ENCODE measurements around the gene RPL10A. TPM values are rescaled to one million over a fixed set of nuclear protein-coding genes. Genes with fewer than 3 reads are reported as not detected.

The RPL10A gene
- total RNA-seq, 4 donors from 2014 or later: 1,714 to 2,467 (median 2,118) TPM

DNA sequence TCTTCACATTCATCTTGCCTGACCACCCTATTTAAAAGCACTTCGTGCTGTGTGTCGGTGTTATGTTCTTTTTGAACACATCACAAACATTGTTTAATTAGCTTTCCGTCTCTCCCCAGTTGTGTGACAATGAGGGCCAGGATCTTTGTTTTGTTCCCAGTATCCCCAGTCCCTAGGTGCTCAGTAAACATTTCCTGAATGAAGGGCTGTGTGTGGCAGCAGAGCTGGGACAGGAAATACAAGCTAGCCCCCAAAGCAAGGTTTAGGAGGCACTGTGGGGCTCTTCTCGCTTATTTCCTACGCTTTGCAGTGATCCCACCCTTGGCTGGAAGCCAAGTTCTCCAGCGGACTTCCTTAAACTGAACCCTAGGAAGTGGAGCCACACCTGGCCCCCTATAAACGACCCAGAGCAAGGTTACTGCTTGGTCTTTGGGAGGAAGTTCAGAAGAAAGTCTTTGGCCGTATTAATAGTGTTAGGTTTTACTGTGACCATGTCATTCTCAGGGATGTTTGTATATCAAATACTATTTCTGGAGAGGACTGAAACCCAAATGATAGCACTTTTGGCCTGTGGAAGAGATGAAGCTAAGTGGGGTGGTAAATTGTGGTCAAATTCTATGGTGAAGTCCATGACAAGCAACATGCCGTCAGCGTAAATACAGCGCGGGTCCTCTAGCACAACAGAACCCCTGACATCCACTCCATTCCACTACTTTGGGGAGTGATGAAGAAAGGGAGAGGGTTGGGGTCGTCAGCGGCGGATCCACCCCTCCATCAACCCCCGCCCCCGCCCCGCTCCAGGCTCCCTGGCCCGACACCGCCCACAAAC is 16.6 kb upstream of the RPL10A start:
- 16 to 17% methylated on average over 18 to 20 of the region's 20 CpGs for WGBS, 2 donors
- no peak overlapping the region for H3K4me3 ChIP-seq (ENCODE audit: low read depth, poor library complexity, severe bottlenecking)
- no peak for TF ChIP-seq CTCF (IDR thresholded peaks at IDR 0.05)
- TF ChIP-seq POLR2A (IDR thresholded peaks at IDR 0.05): no peak
- no peak for DNase-seq (ENCODE audit: low spot score in 2 of 2)
- intact Hi-C loops (cut with DNase I; ENCODE audit: low total_unique reads): loop anchor here (2.0 kb wide), 1 partner anchor 111 kb away; no protein-coding TSS in a partner anchor

GRCh38 chr6:35452183-35453090 is 15.8 kb upstream of the RPL10A start, which contains the start of gene FANCE:
Gene FANCE (plus strand): TSS chr6:35452338. CDS start chr6:35452546, 208 bp downstream.
- WGBS, 2 donors: 1% methylated on average over 37 to 49 of the region's 87 CpGs

DNA sequence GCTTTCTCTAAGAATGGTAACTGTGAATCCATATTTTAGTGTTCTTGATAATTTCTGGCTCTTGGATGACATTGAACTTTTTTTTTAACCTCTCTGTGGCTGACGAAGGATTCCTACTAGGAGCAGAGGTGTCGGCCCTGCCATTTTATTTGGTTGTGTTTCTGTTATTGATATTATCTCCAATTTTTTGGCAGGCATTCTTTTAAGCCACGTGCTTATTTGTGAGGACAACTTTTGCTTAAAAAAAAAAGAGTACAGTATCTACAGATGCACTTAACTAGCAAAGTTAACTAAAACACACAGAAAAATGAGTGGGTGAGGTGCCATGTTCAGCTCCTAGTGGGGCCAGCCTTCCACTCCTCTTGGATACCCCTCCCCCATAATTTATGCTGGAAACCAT is 15.0 kb upstream of the RPL10A start:
- intact Hi-C loops (cut with DNase I; ENCODE audit: low total_unique reads): loop anchor here (2.0 kb wide), 1 partner anchor 112 kb away; no protein-coding TSS in a partner anchor
- no peak for TF ChIP-seq CTCF (IDR thresholded peaks at IDR 0.05)
- no peak for TF ChIP-seq POLR2A (IDR thresholded peaks at IDR 0.05)
- DNase-seq (ENCODE audit: low spot score in 2 of 2): no peak
- H3K4me3 ChIP-seq (ENCODE audit: low read depth, poor library complexity, severe bottlenecking): no peak overlapping the region
- WGBS, 2 donors: 9 to 13% methylated on average over 3 of the region's 3 CpGs

More at GRCh38 chr6:35452183-35453090, 15.8 kb upstream of the RPL10A start, which contains the start of gene FANCE:
- TF ChIP-seq POLR2A (IDR thresholded peaks at IDR 0.05) (no peak), CTCF (IDR thresholded peaks at IDR 0.05) (no peak)
- H3K4me3 ChIP-seq (ENCODE audit: low read depth, poor library complexity, severe bottlenecking): peak within 1 kb of the TSS; percentile 56
- intact Hi-C loops (cut with DNase I; ENCODE audit: low total_unique reads): loop anchor here (2.0 kb wide), 1 partner anchor 112 kb away; no protein-coding TSS in a partner anchor
- DNase-seq (ENCODE audit: low spot score in 2 of 2): peak; percentile 94 to 100

GRCh38 chr6:35454391-35455110 is 13.7 kb upstream of the RPL10A start:
- intact Hi-C loops (cut with DNase I; ENCODE audit: low total_unique reads): no loop called here
- no peak overlapping the region for H3K4me3 ChIP-seq (ENCODE audit: low read depth, poor library complexity, severe bottlenecking)
- no peak for TF ChIP-seq CTCF (IDR thresholded peaks at IDR 0.05)
- no peak for TF ChIP-seq POLR2A (IDR thresholded peaks at IDR 0.05)
- DNase-seq (ENCODE audit: low spot score in 2 of 2): no peak
- WGBS, 2 donors: 51 to 58% methylated on average over 9 of the region's 9 CpGs

- WGBS, 2 donors: 81 to 89% methylated on average over 4 of the region's 4 CpGs
- DNase-seq (ENCODE audit: low spot score in 2 of 2): no peak
- intact Hi-C loops (cut with DNase I; ENCODE audit: low total_unique reads): no loop called here
- TF ChIP-seq POLR2A (IDR thresholded peaks at IDR 0.05) (no peak), CTCF (IDR thresholded peaks at IDR 0.05) (no peak)
- no peak overlapping the region for H3K4me3 ChIP-seq (ENCODE audit: low read depth, poor library complexity, severe bottlenecking)
Observed at GRCh38 chr6:35457907-35458306, 10.3 kb upstream of the RPL10A start.
